Loucy (cell line): ENCODE results near the gene PJA2.

ENCODE experiments used
- EZH2phosphoT487 ChIP-seq: fragments of 200-600 bp; IDR thresholded peaks from 2 replicates; pipeline ENCODE4 v1.6.1; 2018; ENCODE audit warnings: antibody characterized with exemption, mild to moderate bottlenecking, moderate library complexity, borderline replicate concordance
- TF ChIP-seq, protein P1 (sequence below): fragments of 200-600 bp; sonication (generic); conservative IDR thresholded peaks from 2 replicates; pipeline ENCODE4 v1.5.1; 2014; ENCODE audit warnings: mild to moderate bottlenecking, antibody characterized with exemption, low read length

DNA sequence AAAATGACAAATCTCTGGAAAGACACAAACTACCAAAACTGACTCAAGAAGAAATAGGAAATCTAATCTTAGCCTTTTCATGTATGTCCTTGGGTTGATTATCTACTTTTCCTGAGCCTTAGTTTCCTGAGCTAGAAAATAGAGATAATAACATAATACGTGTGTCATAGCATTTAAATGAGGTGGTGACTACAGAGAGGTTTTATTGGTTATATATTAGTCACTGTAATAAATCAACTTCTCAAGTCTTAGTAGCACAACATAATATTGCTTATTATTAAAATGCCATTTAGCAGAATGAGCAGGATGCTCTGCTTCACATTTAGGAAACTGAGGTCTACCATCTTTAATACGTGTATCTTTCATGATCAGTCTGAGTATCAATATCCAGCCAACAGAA, 7.1 kb upstream of the PJA2 start:
- TF ChIP-seq, protein P1, sequence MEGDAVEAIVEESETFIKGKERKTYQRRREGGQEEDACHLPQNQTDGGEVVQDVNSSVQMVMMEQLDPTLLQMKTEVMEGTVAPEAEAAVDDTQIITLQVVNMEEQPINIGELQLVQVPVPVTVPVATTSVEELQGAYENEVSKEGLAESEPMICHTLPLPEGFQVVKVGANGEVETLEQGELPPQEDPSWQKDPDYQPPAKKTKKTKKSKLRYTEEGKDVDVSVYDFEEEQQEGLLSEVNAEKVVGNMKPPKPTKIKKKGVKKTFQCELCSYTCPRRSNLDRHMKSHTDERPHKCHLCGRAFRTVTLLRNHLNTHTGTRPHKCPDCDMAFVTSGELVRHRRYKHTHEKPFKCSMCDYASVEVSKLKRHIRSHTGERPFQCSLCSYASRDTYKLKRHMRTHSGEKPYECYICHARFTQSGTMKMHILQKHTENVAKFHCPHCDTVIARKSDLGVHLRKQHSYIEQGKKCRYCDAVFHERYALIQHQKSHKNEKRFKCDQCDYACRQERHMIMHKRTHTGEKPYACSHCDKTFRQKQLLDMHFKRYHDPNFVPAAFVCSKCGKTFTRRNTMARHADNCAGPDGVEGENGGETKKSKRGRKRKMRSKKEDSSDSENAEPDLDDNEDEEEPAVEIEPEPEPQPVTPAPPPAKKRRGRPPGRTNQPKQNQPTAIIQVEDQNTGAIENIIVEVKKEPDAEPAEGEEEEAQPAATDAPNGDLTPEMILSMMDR: no peak
- no peak for TF ChIP-seq EZH2phosphoT487
